Loucy (cell line): ENCODE data around the gene GATA3.

Experiments
- H2AFZ ChIP-seq: fragments of 200-600 bp; sonication (generic); 2 replicates; pipeline ENCODE4 v1.6.0; 2016; ENCODE audit warnings: antibody characterized with exemption, mild to moderate bottlenecking, low read length, moderate library complexity
- H3F3A ChIP-seq: fragments of 200-600 bp; 2 replicates; pipeline ENCODE4 v1.6.0; 2016; ENCODE audit warnings: antibody characterized with exemption, low read depth, mild to moderate bottlenecking
- H3K27me3 ChIP-seq: fragments of 200-600 bp; sonication (generic); 2 replicates; pipeline ENCODE4 v1.6.1; 2014; ENCODE audit warnings: low read length, mild to moderate bottlenecking; ENCODE audit not compliant: insufficient read depth, poor library complexity, severe bottlenecking
- H3K36me3 ChIP-seq: fragments of 200-600 bp; sonication (generic); 2 replicates; pipeline ENCODE4 v1.6.1; 2016; ENCODE audit warnings: low read length; ENCODE audit not compliant: insufficient read depth
- H3K4me1 ChIP-seq: fragments of 200-600 bp; sonication (generic); 2 replicates; pipeline ENCODE4 v1.5.1; 2014; ENCODE audit warnings: low read length, mild to moderate bottlenecking; ENCODE audit not compliant: insufficient read depth, poor library complexity, severe bottlenecking
- H3K4me2 ChIP-seq: fragments of 200-600 bp; sonication (generic); 2 replicates; pipeline ENCODE4 v1.6.0; 2014; ENCODE audit warnings: antibody characterized with exemption, low read length, low read depth, mild to moderate bottlenecking; ENCODE audit not compliant: poor library complexity, severe bottlenecking
- H3K4me3 ChIP-seq: fragments of 200-600 bp; sonication (generic); 2 replicates; pipeline ENCODE4 v1.5.1; 2014; ENCODE audit warnings: low read length, mild to moderate bottlenecking, mixed read lengths; ENCODE audit not compliant: poor library complexity, severe bottlenecking
- H3K79me2 ChIP-seq: fragments of 200-600 bp; sonication (generic); 2 replicates; pipeline ENCODE4 v1.6.1; 2014; ENCODE audit warnings: low read length; ENCODE audit not compliant: insufficient read depth
- H3K9ac ChIP-seq: fragments of 200-600 bp; sonication (generic); 2 replicates; pipeline ENCODE4 v1.6.0; 2014; ENCODE audit warnings: mild to moderate bottlenecking, low read depth, low read length, moderate library complexity; ENCODE audit not compliant: poor library complexity, severe bottlenecking
- H3K9me2 ChIP-seq: fragments of 200-600 bp; sonication (generic); replicated peaks from 2 replicates; pipeline ENCODE4 v1.6.1; 2016; ENCODE audit warnings: low read depth, low read length, mixed read lengths
- H3K9me3 ChIP-seq: fragments of 200-600 bp; sonication (generic); 2 replicates; pipeline ENCODE4 v1.6.1; 2014; ENCODE audit warnings: mild to moderate bottlenecking, antibody characterized with exemption, low read length, low read depth; ENCODE audit not compliant: insufficient read depth
- H4K20me1 ChIP-seq: fragments of 200-600 bp; sonication (generic); 2 replicates; pipeline ENCODE4 v1.6.0; 2014; ENCODE audit warnings: antibody characterized with exemption, low read length, mild to moderate bottlenecking; ENCODE audit not compliant: insufficient read depth, poor library complexity, severe bottlenecking
- EZH2phosphoT487 ChIP-seq: fragments of 200-600 bp; IDR thresholded peaks from 2 replicates; pipeline ENCODE4 v1.6.1; 2018; ENCODE audit warnings: antibody characterized with exemption, mild to moderate bottlenecking, moderate library complexity, borderline replicate concordance
- TF ChIP-seq, protein P1 (sequence below): fragments of 200-600 bp; sonication (generic); conservative IDR thresholded peaks from 2 replicates; pipeline ENCODE4 v1.5.1; 2014; ENCODE audit warnings: mild to moderate bottlenecking, antibody characterized with exemption, low read length

Gene GATA3

DNA sequence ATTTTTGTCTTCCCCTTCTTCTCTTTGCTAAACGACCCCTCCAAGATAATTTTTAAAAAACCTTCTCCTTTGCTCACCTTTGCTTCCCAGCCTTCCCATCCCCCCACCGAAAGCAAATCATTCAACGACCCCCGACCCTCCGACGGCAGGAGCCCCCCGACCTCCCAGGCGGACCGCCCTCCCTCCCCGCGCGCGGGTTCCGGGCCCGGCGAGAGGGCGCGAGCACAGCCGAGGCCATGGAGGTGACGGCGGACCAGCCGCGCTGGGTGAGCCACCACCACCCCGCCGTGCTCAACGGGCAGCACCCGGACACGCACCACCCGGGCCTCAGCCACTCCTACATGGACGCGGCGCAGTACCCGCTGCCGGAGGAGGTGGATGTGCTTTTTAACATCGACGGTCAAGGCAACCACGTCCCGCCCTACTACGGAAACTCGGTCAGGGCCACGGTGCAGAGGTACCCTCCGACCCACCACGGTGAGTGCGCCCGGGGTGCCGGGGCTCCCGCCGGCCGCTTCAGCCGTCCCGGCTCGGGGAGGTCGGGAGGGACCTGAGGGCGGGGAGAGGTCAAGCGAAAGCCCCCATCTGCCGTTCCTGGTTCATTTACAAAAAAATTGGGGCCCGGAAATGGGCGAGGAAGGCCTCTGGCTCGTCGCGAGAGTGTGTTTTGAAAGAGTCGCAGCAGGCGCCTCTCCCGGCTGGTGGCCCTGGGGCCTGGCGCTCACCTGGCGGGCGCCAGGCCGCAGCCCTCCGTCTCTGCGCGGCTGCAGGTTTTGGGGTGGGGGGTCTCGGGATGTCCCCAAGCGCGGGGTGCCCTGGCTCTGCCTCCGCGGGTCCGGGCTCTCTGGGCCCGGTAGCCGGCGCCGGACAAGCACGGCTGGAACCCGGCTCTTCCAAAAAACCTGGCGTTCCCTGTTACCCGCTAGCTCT, 1.2 kb downstream of the GATA3 start:
- Histone ChIP-seq H3K36me3 (peaks cover 41% of the 10 kb centered on the region), H3K79me2 (peaks cover 71% of the 10 kb centered on the region), H3K27me3 (peaks cover 32% of the 10 kb centered on the region), H3K4me3 (peak overlapping the region; percentile 97), H3K9ac (peak overlapping the region; percentile 99), H3K4me1 (peaks cover 3% of the 10 kb centered on the region), H2AFZ (no peak overlapping the region; the same call in 1 of the 2 replicates), H3K9me3 (no peaks in the 10 kb centered on the region), H4K20me1 (peaks cover 53% of the 10 kb centered on the region), H3K4me2 (peak overlapping the region; percentile 85), H3F3A (0 out of 2 replicates have a peak, but pooled peaks cover 12% of the 10 kb centered on the region), H3K9me2 (no peaks in the 10 kb centered on the region)
- TF ChIP-seq, protein P1, sequence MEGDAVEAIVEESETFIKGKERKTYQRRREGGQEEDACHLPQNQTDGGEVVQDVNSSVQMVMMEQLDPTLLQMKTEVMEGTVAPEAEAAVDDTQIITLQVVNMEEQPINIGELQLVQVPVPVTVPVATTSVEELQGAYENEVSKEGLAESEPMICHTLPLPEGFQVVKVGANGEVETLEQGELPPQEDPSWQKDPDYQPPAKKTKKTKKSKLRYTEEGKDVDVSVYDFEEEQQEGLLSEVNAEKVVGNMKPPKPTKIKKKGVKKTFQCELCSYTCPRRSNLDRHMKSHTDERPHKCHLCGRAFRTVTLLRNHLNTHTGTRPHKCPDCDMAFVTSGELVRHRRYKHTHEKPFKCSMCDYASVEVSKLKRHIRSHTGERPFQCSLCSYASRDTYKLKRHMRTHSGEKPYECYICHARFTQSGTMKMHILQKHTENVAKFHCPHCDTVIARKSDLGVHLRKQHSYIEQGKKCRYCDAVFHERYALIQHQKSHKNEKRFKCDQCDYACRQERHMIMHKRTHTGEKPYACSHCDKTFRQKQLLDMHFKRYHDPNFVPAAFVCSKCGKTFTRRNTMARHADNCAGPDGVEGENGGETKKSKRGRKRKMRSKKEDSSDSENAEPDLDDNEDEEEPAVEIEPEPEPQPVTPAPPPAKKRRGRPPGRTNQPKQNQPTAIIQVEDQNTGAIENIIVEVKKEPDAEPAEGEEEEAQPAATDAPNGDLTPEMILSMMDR: no peak
- no peak for TF ChIP-seq EZH2phosphoT487

DNA sequence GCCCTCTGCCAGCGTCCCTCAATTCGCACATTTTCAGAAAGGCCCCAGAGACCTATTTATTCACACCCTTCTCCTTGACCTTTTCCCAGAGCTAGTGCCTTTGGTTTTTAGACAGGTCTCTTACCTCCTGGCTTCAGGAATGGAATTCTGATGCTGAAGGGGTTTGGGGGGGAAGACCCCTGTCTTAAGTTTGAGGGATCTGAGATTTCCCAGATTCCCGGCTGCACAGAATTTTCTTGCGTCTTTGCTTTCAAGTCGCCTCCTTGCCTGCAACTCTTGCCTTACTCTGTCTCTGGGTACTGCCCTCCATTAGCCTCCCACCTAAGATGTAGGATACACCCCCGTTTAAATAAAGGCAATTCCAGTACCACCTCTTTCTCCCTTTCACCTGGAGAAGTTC, 1.9 kb downstream of the GATA3 start:
- no peak overlapping the region for H2AFZ ChIP-seq
- no peaks in the 10 kb centered on the region for H3K9me2 ChIP-seq
- peaks cover 32% of the 10 kb centered on the region for H3K27me3 ChIP-seq
- peaks cover 78% of the 10 kb centered on the region for H3K79me2 ChIP-seq
- peaks cover 48% of the 10 kb centered on the region for H3K36me3 ChIP-seq
- peaks cover 60% of the 10 kb centered on the region for H4K20me1 ChIP-seq
- peak overlapping the region; percentile 99 for H3K9ac ChIP-seq
- H3F3A ChIP-seq: 0 out of 2 replicates have a peak, but pooled peaks cover 12% of the 10 kb centered on the region
- peak overlapping the region; percentile 85 for H3K4me2 ChIP-seq
- H3K4me1 ChIP-seq: peaks cover 8% of the 10 kb centered on the region
- no peak for TF ChIP-seq EZH2phosphoT487
- H3K4me3 ChIP-seq: peak overlapping the region; percentile 97
- H3K9me3 ChIP-seq: no peaks in the 10 kb centered on the region

DNA sequence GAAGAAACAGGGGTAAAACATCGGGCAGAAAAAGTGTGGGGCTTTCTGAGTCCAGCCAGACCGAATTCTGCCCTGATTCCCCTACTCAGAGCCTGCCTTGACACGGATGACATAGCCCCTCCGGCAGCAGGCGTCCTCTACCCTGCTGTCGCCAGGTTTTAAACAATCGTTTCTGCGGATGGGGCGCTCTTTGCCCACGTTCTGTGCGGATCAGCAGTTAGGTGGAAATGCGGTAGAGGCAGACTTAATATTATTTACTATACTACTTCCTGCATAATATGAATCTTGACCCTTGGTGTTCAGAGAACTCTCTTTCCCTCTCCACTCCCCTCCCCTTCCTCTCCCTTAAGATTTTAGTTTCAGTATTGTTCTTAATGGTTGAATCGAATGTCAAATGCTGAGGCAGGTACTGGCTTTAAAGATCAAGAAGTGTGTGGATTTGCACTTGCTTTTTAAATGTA, 2.4 kb downstream of the GATA3 start:
- H3K27me3 ChIP-seq: peaks cover 32% of the 10 kb centered on the region
- 0 out of 2 replicates have a peak, but pooled peaks cover 12% of the 10 kb centered on the region for H3F3A ChIP-seq
- peak overlapping the region; percentile 97 for H3K4me3 ChIP-seq
- peak overlapping the region; percentile 85 for H3K4me2 ChIP-seq
- H3K9me3 ChIP-seq: no peaks in the 10 kb centered on the region
- peak overlapping the region; percentile 99 for H3K9ac ChIP-seq
- no peaks in the 10 kb centered on the region for H3K9me2 ChIP-seq
- H3K36me3 ChIP-seq: peaks cover 53% of the 10 kb centered on the region
- H4K20me1 ChIP-seq: peaks cover 65% of the 10 kb centered on the region
- H2AFZ ChIP-seq: no peak overlapping the region
- H3K4me1 ChIP-seq: peaks cover 12% of the 10 kb centered on the region
- peaks cover 83% of the 10 kb centered on the region for H3K79me2 ChIP-seq
- TF ChIP-seq, protein P1: peak; percentile 39
- no peak for TF ChIP-seq EZH2phosphoT487
